ENCODE data around the gene DNAJC13.

GRCh38 chr3:132380920-132381319, 36.4 kb upstream of the DNAJC13 start:
- no peak for TF ChIP-seq POLR2AphosphoS5 (IDR thresholded peaks at IDR 0.05; ENCODE audit: low read depth, low read length)
- no peak for TF ChIP-seq REST (IDR thresholded peaks at IDR 0.05; ENCODE audit: insufficient read depth in 1 of 2, low read depth in 2 of 2, low read length in 2 of 2)
- TF ChIP-seq FOXP2 (optimal IDR thresholded peaks at IDR 0.05; ENCODE audit: borderline replicate concordance, extremely low read depth, extremely low read length, insufficient read depth) = no peak
- TF ChIP-seq TAF1 (IDR thresholded peaks at IDR 0.05; ENCODE audit: borderline replicate concordance, insufficient read depth, low read length) = no peak
- no peak for TF ChIP-seq SIN3A (IDR thresholded peaks at IDR 0.05; ENCODE audit: borderline replicate concordance, insufficient read depth, low read length)

Data from PFSK-1 (cell line).